ENCODE measurements around the gene BRAT1. TPM values are rescaled to one million over a fixed set of nuclear protein-coding genes. Genes with fewer than 3 reads are reported as not detected.

BRAT1 gene
- total and polyA plus RNA-seq, 2 donors (not counting 1 experiment from before 2014, with no cell fraction given), result 36.8 to 68.3 TPM

GRCh38 chr7:2553831-2554581 lies 1.3 kb downstream of the BRAT1 start:
- H3K27ac Mint-ChIP-seq, result peak overlapping the region; percentile 89
- peaks cover 38% of the 10 kb centered on the region for H3K4me1 Mint-ChIP-seq
- peak overlapping the region; percentile 90 for H3K4me3 Mint-ChIP-seq
- Histone ChIP-seq H3K9ac (ENCODE audit: low read length) (peak overlapping the region; percentile 99), H3K36me3 (replicated peaks in 1 of 2; ENCODE audit: control extremely low read depth in 1 of 2, control insufficient read depth in 1 of 2, extremely low read depth in 1 of 2, insufficient read depth in 2 of 2, low read length in 1 of 2) (peaks cover 4 to 9% of the 10 kb centered on the region in 2 experiments), H3K79me2 (ENCODE audit: control insufficient read depth, insufficient read depth, low read length) (peaks cover 46% of the 10 kb centered on the region), H3K27me3 (replicated peaks in 1 of 4; ENCODE audit: control extremely low read depth in 1 of 4, control insufficient read depth in 3 of 4, insufficient read depth in 4 of 4, low read length in 3 of 4) (no peaks in the 10 kb centered on the region), H4K20me1 (ENCODE audit: control insufficient read depth, insufficient read depth, low read length, poor library complexity, severe bottlenecking) (peaks cover 16% of the 10 kb centered on the region), H3K27ac (ENCODE audit: low read length in 2 of 2) (no peak overlapping the region), H3K4me1 (ENCODE audit: control insufficient read depth in 2 of 2, insufficient read depth in 2 of 2, low read length in 2 of 2) (peaks cover 19 to 26% of the 10 kb centered on the region in 2 donors), H3K9me3 (ENCODE audit: control extremely low read depth in 1 of 3, control insufficient read depth in 2 of 3, insufficient read depth in 1 of 3, low read length in 2 of 3) (peaks cover 0 to 3% (median 0%) of the 10 kb centered on the region in 3 donors), H3K4me3 (ENCODE audit: control extremely low read depth in 1 of 5, extremely low read depth in 1 of 5, insufficient read depth in 1 of 5, low read depth in 2 of 5, low read length in 4 of 5) (peak overlapping the region in 4 of 5 experiments; percentile 77 to 87 (median 84)), H3K4me2 (replicated peaks; ENCODE audit: low read depth, low read length, poor library complexity, severe bottlenecking) (peak overlapping the region; percentile 98), H2AFZ (ENCODE audit: insufficient read depth, low read depth, low read length, poor library complexity, severe bottlenecking) (peak overlapping the region; percentile 99)
- ATAC-seq (ENCODE audit: low read depth), result no peak
- POLR2A ChIA-PET, result interaction anchor here (0.6 to 0.7 kb wide), 2 partner anchors 13 to 289 kb away, joined by 3 to 12 read pairs; no protein-coding TSS in a partner anchor
- CTCF ChIA-PET, result interaction anchor here (0.7 to 1.5 kb wide), 8 partner anchors 12 to 101 kb away, joined by 3 to 4 read pairs (median 3); no protein-coding TSS in a partner anchor
- intact Hi-C loops (cut with micrococcal nuclease), result loop anchor here (2.0 kb wide), 1 partner anchor 55 kb away; no protein-coding TSS in a partner anchor
- no peak for TF ChIP-seq CTCF (IDR thresholded peaks at IDR 0.05)
- TF ChIP-seq EZH2 (IDR thresholded peaks at IDR 0.05; ENCODE audit: borderline replicate concordance, insufficient read depth, low read depth, low read length, poor library complexity, severe bottlenecking), result no peak
- no peak for DNase-seq
- no peaks in the 10 kb centered on the region for H3K9me3 Mint-ChIP-seq (ENCODE audit: insufficient read depth)
- no peaks in the 10 kb centered on the region for H3K27me3 Mint-ChIP-seq
- 85% methylated on average over 12 of the region's 16 CpGs for WGBS (ENCODE audit: insufficient coverage)

DNA sequence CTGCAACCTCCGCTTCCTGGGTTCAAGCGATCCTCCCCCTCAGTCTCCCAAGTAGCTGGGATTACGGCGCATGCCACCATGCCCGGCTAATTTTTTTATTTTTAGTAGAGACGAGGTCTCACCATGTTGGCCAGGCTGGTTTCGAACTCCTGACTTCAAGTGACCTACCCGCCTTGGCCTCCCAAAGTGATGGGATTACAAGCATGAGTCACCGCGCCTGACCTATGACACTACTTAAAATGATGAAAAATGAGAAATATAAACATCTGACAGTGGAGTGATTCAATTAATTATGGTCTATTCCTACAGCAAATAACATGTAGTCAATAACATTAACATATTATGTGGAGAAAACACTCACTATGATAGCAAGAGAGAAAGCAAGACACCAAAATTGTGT lies 2.2 kb downstream of the BRAT1 start:
- no peak for DNase-seq
- ChIA-PET CTCF (interaction anchor here (0.7 to 1.5 kb wide), 5 partner anchors 31 to 100 kb away, joined by 3 to 4 read pairs (median 3); no protein-coding TSS in a partner anchor), POLR2A (interaction anchor here (0.7 kb wide), 1 partner anchor 290 kb away, joined by 3 read pairs; no protein-coding TSS in a partner anchor)
- H3K4me2 ChIP-seq (replicated peaks; ENCODE audit: low read depth, low read length, poor library complexity, severe bottlenecking), result no peak overlapping the region
- ATAC-seq (ENCODE audit: low read depth), result no peak
- H3K9me3 Mint-ChIP-seq (ENCODE audit: insufficient read depth), result no peaks in the 10 kb centered on the region
- no peak overlapping the region for H3K27ac ChIP-seq (ENCODE audit: low read length in 2 of 2)
- H3K9ac ChIP-seq (ENCODE audit: low read length), result no peak overlapping the region
- peaks cover 0 to 3% (median 0%) of the 10 kb centered on the region in 3 donors for H3K9me3 ChIP-seq (ENCODE audit: control extremely low read depth in 1 of 3, control insufficient read depth in 2 of 3, insufficient read depth in 1 of 3, low read length in 2 of 3)
- peaks cover 50% of the 10 kb centered on the region for H3K79me2 ChIP-seq (ENCODE audit: control insufficient read depth, insufficient read depth, low read length)
- H3K4me1 Mint-ChIP-seq, result peaks cover 36% of the 10 kb centered on the region
- TF ChIP-seq CTCF (IDR thresholded peaks at IDR 0.05) (no peak), EZH2 (IDR thresholded peaks at IDR 0.05; ENCODE audit: borderline replicate concordance, insufficient read depth, low read depth, low read length, poor library complexity, severe bottlenecking) (no peak)
- peaks cover 16% of the 10 kb centered on the region for H4K20me1 ChIP-seq (ENCODE audit: control insufficient read depth, insufficient read depth, low read length, poor library complexity, severe bottlenecking)
- intact Hi-C loops (cut with micrococcal nuclease), result no loop called here
- no peaks in the 10 kb centered on the region for H3K27me3 ChIP-seq (replicated peaks in 1 of 4; ENCODE audit: control extremely low read depth in 1 of 4, control insufficient read depth in 3 of 4, insufficient read depth in 4 of 4, low read length in 3 of 4)
- no peak overlapping the region for H3K4me3 ChIP-seq (ENCODE audit: control extremely low read depth in 1 of 5, extremely low read depth in 1 of 5, insufficient read depth in 1 of 5, low read depth in 2 of 5, low read length in 4 of 5)
- peaks cover 15 to 20% of the 10 kb centered on the region in 2 donors for H3K4me1 ChIP-seq (ENCODE audit: control insufficient read depth in 2 of 2, insufficient read depth in 2 of 2, low read length in 2 of 2)
- H3K36me3 ChIP-seq (replicated peaks in 1 of 2; ENCODE audit: control extremely low read depth in 1 of 2, control insufficient read depth in 1 of 2, extremely low read depth in 1 of 2, insufficient read depth in 2 of 2, low read length in 1 of 2), result peaks cover 4 to 13% of the 10 kb centered on the region in 2 experiments
- H2AFZ ChIP-seq (ENCODE audit: insufficient read depth, low read depth, low read length, poor library complexity, severe bottlenecking), result no peak overlapping the region
- H3K4me3 Mint-ChIP-seq, result peak overlapping the region; percentile 90
- no peak overlapping the region for H3K27ac Mint-ChIP-seq
- WGBS (ENCODE audit: insufficient coverage), result 100% methylated on average over 6 of the region's 10 CpGs
- H3K27me3 Mint-ChIP-seq, result no peaks in the 10 kb centered on the region

All from B cell (primary cell).